Right lobe of liver (tissue), 4 donors: ENCODE measurements around the gene COMMD9.

Experiments
- POLR2A ChIP-seq: fragments of 450-650 bp; IDR thresholded peaks from one replicate; pipeline ENCODE4 v1.6.1; 2017; ENCODE audit warnings: antibody characterized with exemption, mild to moderate bottlenecking
- TF ChIP-seq, protein P1 (sequence below), 4 donors: fragments of 200-600 bp in 3 of 4; fragments of 450-650 bp in 1 of 4; IDR thresholded peaks; one replicate each; pipeline versions ENCODE4 v1.5.1 to v1.8.0; 2016 to 2022; ENCODE audit warnings: antibody characterized with exemption in 4 of 4, mild to moderate bottlenecking in 2 of 4
- donor health status: DM: no; HTN: no; CAD: no.
- donor health status: DM: no; HTN: no; CAD: no.
- donor health status: DM: no; HTN: yes; CAD: no.

DNA sequence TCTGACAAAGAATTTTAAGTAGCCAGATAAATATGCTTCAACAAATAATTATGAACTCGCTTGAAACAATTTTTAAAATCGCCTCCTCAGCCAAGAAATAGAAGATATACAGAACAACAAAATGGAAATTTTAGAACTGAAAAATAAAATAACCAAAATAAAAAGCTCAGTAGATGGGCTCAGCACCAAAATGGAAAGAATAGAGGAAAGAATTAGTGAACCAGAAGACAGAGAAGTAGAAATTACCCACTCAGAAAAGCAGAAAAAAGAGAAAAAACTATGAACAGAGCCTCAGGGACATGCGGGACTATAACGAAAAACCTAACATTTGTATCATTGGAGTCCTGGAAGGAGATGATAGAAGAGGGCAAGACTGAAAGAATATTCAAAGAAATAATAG lies 7.4 kb downstream of the COMMD9 start:
- TF ChIP-seq, protein P1, sequence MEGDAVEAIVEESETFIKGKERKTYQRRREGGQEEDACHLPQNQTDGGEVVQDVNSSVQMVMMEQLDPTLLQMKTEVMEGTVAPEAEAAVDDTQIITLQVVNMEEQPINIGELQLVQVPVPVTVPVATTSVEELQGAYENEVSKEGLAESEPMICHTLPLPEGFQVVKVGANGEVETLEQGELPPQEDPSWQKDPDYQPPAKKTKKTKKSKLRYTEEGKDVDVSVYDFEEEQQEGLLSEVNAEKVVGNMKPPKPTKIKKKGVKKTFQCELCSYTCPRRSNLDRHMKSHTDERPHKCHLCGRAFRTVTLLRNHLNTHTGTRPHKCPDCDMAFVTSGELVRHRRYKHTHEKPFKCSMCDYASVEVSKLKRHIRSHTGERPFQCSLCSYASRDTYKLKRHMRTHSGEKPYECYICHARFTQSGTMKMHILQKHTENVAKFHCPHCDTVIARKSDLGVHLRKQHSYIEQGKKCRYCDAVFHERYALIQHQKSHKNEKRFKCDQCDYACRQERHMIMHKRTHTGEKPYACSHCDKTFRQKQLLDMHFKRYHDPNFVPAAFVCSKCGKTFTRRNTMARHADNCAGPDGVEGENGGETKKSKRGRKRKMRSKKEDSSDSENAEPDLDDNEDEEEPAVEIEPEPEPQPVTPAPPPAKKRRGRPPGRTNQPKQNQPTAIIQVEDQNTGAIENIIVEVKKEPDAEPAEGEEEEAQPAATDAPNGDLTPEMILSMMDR (IDR thresholded peaks at IDR 0.05), result no peak
- TF ChIP-seq POLR2A, result no peak
